Nephron (organoid): ENCODE measurements around the gene ZBTB20.

Experiments
- H3K27ac Mint-ChIP-seq, 3 experiments: 2 replicates each; pipeline ENCODE4 v1.8.0; 2020; ENCODE audit warnings: mixed read lengths in 3 of 3, mild to moderate bottlenecking in 2 of 3, moderate library complexity in 1 of 3
- H3K27me3 Mint-ChIP-seq: 2 replicates; pipeline ENCODE4 v1.8.0; 2021; ENCODE audit warnings: low read depth, mild to moderate bottlenecking, moderate library complexity, mixed read lengths
- H3K36me3 Mint-ChIP-seq: 2 replicates; pipeline ENCODE4 v1.8.0; 2020; ENCODE audit warnings: low read depth, mixed read lengths
- H3K4me1 Mint-ChIP-seq: 2 replicates; pipeline ENCODE4 v1.8.0; 2020; ENCODE audit warnings: mixed read lengths
- H3K4me3 Mint-ChIP-seq, 3 experiments: 2 replicates each; pipeline ENCODE4 v1.8.0; 2020; ENCODE audit warnings: mild to moderate bottlenecking in 3 of 3, mixed read lengths in 3 of 3, moderate library complexity in 2 of 3
- H3K9me3 Mint-ChIP-seq: 2 replicates; pipeline ENCODE4 v1.8.0; 2020; ENCODE audit warnings: mixed read lengths
- TF ChIP-seq, protein P1 (sequence below), 3 experiments: fragments of 200-600 bp; sonication (generic); IDR thresholded peaks; one replicate each; pipeline ENCODE4 v1.5.0; 2021; ENCODE audit warnings: antibody characterized with exemption in 3 of 3; ENCODE audit not compliant: unreplicated experiment in 3 of 3

The ZBTB20 gene

DNA sequence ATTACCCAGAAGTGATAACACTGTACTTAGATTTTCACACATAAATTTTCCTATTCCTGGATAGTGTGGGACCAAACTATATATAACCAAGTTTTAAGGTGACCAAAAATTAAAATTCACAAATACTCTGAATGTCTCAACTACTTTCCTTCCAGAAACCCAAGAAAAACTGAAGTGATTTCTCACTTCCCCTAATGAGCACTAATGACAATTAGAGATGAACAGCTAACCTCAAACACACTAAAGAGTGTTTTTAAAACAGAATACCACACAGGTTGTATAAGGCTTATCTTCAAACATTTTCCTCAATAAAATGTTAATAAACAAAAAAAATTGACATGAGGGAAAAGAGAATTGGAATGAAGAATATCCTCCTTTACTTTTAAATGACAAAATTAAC is 188.2 kb downstream of the ZBTB20 start:
- Mint-ChIP-seq H3K36me3 (peaks cover 15% of the 10 kb centered on the region), H3K4me3 (no peak overlapping the region), H3K4me1 (peaks cover 5% of the 10 kb centered on the region), H3K27me3 (no peaks in the 10 kb centered on the region), H3K27ac (no peak overlapping the region), H3K9me3 (peaks cover 7% of the 10 kb centered on the region)
- TF ChIP-seq, protein P1, sequence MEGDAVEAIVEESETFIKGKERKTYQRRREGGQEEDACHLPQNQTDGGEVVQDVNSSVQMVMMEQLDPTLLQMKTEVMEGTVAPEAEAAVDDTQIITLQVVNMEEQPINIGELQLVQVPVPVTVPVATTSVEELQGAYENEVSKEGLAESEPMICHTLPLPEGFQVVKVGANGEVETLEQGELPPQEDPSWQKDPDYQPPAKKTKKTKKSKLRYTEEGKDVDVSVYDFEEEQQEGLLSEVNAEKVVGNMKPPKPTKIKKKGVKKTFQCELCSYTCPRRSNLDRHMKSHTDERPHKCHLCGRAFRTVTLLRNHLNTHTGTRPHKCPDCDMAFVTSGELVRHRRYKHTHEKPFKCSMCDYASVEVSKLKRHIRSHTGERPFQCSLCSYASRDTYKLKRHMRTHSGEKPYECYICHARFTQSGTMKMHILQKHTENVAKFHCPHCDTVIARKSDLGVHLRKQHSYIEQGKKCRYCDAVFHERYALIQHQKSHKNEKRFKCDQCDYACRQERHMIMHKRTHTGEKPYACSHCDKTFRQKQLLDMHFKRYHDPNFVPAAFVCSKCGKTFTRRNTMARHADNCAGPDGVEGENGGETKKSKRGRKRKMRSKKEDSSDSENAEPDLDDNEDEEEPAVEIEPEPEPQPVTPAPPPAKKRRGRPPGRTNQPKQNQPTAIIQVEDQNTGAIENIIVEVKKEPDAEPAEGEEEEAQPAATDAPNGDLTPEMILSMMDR (IDR thresholded peaks at IDR 0.05; ENCODE audit: unreplicated experiment in 3 of 3): no peak

GRCh38 chr3:114953800-114954199 is 193.3 kb downstream of the ZBTB20 start:
- H3K4me1 Mint-ChIP-seq: peaks cover 5% of the 10 kb centered on the region
- peaks cover 27% of the 10 kb centered on the region for H3K9me3 Mint-ChIP-seq
- TF ChIP-seq, protein P1 (IDR thresholded peaks at IDR 0.05; ENCODE audit: unreplicated experiment in 3 of 3): no peak
- H3K36me3 Mint-ChIP-seq: peaks cover 36% of the 10 kb centered on the region
- no peak overlapping the region for H3K27ac Mint-ChIP-seq
- no peaks in the 10 kb centered on the region for H3K27me3 Mint-ChIP-seq
- no peak overlapping the region for H3K4me3 Mint-ChIP-seq

GRCh38 chr3:114953215-114953799 is 193.8 kb downstream of the ZBTB20 start:
- H3K27me3 Mint-ChIP-seq: no peaks in the 10 kb centered on the region
- peaks cover 27% of the 10 kb centered on the region for H3K9me3 Mint-ChIP-seq
- TF ChIP-seq, protein P1 (IDR thresholded peaks at IDR 0.05; ENCODE audit: unreplicated experiment in 3 of 3): no peak
- H3K4me1 Mint-ChIP-seq: peaks cover 5% of the 10 kb centered on the region
- peaks cover 36% of the 10 kb centered on the region for H3K36me3 Mint-ChIP-seq
- H3K27ac Mint-ChIP-seq: no peak overlapping the region
- H3K4me3 Mint-ChIP-seq: no peak overlapping the region

DNA sequence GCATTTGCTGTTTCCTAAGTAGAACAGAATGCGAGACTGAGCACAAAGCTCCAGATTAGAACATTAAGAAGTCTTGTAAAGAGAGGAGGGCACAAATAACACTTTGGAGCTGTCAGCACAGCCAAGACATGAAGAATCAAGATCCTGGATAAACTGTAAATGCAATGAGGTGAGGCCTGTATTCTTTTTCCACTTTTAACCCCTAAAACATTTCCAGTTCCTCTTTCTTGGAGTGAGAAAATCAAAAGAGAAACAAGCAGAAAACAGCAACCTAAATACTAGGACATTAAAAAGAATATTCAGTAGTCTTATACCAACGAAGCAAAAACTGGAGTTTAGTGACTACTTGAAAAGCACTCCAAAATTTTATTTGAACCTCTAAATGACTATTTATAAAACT is 204.3 kb downstream of the ZBTB20 start:
- no peak overlapping the region for H3K4me3 Mint-ChIP-seq
- TF ChIP-seq, protein P1 (IDR thresholded peaks at IDR 0.05; ENCODE audit: unreplicated experiment in 3 of 3): no peak
- no peak overlapping the region for H3K27ac Mint-ChIP-seq
- H3K27me3 Mint-ChIP-seq: no peaks in the 10 kb centered on the region
- no peaks in the 10 kb centered on the region for H3K4me1 Mint-ChIP-seq
- H3K9me3 Mint-ChIP-seq: peaks cover 2% of the 10 kb centered on the region
- H3K36me3 Mint-ChIP-seq: no peaks in the 10 kb centered on the region

DNA sequence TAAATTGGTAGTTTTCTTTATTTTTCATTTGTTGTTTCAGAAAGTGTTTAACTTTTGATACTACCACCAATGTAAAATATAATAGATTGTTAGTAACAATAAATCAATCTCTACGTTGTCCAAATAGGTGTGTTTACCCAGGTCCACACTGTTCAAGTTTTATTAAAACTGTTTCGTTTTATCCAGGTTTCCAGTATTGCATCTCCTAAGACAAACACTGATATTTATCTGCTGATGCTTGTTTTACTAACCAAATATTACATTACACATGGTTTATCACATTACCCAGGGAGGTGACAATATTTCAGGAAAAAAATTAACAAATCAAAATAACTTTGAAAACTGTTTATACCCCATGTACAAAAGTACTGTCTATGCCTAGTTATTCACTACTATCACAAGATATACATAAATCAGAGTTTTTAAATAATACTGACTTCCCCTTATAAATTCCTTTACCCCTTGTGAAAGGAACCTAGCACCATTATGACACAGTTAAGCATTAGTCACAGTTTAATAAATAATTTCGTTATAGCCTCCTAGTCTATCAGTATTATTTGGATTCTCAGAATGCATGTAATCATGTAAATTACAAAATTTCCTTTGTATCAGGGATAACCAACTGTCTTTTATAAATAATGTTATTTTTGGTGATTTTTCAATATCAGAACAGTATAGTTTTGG is 205.3 kb downstream of the ZBTB20 start:
- Mint-ChIP-seq H3K27ac (no peak overlapping the region), H3K36me3 (peaks cover under 1% of the 10 kb centered on the region), H3K4me1 (no peaks in the 10 kb centered on the region), H3K4me3 (no peak overlapping the region), H3K27me3 (no peaks in the 10 kb centered on the region), H3K9me3 (peaks cover 2% of the 10 kb centered on the region)
- TF ChIP-seq, protein P1 (IDR thresholded peaks at IDR 0.05; ENCODE audit: unreplicated experiment in 3 of 3): no peak

GRCh38 chr3:114939920-114940319 is 207.2 kb downstream of the ZBTB20 start:
- Mint-ChIP-seq H3K9me3 (peaks cover 3% of the 10 kb centered on the region), H3K4me1 (no peaks in the 10 kb centered on the region), H3K4me3 (no peak overlapping the region), H3K36me3 (peaks cover 4% of the 10 kb centered on the region), H3K27ac (no peak overlapping the region), H3K27me3 (no peaks in the 10 kb centered on the region)
- TF ChIP-seq, protein P1 (IDR thresholded peaks at IDR 0.05; ENCODE audit: unreplicated experiment in 3 of 3): no peak
